NCI-H82 treated with DMSO at 0.1 percent for 48 hours (cell line): ENCODE data around the gene TUBGCP5.

Experiments
- DNase-seq: peaks from one replicate; lab custom pipeline; 2025; ENCODE audit not compliant: unreplicated experiment; lab: John Stamatoyannopoulos, UW

TUBGCP5 gene

DNA sequence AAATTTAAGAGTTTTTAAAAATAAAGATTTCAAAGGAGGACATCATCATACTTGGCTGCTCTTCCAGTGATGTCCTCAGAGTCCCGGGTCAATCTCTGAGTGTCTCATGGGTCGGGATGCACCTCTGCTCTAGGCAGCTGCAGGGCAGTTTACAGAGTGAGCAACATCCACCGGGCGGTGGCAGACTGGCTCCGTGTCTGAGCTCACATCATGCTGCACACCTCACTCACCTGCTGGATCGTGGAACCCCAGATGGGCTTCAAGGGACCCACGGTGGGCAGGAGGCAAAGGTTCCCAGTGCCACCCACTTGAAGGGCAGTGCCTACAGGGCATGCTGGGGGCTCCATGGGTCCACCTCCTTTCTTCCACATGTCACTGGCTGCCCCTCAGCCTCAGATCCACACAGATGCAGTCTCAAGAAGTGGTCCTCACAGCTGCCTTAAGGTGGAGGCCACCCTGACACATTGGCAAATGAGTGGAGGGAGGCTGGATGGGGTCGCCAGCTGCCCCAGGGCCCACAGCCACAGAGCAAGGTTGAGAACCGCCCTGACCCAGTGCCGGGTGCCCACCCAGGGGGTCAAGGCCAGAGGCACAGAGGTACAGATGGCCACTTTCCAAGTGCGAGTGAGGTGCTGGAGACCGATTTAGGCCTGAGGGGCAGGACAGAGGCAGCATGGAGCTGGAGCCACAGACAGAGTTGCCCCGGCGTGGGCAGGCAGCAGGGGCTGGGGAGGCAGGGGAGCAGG, 84.4 kb downstream of the TUBGCP5 start:
- DNase-seq, result no peak

DNA sequence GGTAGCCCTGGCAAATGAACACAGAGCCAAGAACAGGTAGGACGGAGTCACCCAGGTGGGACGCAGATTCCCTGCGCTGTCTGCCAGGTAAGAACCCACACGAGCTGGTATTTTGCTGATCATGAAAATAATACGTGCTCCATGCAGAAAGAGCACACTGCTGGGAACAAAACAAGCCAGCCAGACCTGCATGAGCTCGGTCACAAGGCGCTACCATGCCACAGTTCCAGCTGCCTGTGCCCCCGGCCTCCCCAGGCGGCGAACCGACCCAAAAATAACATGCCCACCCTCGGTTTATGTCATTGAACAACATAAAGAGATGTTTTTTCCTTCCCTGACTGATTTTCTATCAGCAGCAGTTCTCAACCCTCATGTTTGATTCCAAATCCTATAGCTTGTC, 85.0 kb downstream of the TUBGCP5 start:
- no peak for DNase-seq

DNA sequence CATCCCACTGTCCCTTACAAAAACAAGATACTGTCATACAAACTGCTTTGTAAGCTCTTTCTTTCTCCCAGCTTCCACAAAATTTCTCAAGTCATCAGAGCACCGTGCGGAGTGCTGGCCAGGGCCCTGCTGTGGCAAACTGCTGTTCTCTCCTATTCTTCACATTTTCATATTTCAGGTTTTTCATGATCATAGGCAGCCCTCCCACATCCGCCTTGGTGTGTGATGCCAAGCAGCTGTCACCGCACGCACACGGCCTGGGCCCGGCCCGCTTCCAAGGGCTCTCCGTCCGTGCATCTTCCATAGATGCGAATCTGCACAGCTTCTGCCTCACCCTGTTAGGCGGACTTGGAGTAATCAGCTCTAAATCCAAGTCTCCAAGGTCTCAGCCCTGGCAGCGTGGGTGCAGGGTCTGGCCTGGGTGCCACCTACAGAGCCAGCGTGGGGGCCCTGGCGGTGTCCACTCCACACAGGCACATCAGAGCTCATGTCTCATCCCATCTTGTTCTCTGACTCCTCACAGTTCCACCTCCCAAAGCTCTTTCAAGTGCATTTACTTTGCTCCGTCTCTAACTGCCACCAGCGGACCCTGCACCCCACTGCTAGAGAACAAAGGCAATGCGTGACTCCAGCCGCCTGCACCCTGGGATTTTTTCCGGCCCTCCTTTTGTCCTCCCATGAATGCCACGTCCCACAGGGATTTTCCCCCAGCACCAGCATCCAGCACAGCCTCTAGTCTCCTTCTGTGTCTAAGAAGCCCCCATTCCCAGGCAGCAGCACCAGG, 86.4 kb downstream of the TUBGCP5 start:
- DNase-seq, result no peak

DNA sequence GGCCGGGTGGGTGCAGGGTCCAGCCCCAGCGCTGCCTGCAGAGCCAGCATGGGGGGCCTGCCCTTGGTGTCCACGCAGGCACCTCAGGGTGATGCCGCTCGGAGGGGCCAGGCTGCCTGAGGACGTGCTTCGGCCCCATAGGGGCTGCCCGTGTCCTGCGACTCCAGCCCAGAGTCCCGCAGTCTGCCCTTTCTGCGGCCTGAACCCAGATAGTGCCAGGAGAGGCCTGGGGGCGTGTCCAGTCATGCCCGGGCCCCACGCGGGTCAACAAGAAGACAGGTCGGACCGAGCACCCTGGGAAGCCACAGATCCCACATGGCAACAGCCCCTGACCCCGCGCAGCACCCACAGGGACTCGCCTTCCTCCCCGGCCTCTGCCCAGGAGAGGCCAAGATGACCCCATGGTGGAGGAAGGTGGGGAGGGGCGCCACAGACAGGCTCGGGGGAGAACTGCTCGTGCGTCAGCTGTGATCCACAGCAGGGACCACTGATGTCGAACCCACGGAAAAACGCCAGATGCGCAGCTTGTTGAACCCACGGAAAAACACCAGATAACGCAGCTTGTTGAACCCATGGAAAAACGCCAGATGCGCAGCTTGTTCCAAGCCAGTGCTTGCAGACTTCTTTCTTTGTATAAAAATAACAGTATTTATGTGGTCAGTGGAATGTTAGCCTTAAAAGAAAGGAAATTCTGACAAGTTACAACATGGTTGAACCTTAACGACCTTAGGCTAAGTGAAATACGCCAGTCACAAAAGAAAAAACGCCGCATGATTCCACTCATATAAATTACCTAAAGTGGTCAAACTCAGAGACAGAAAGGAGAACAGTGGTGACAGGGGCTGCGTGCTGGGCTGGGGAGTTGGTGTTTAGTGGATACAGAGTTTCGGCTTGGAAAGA, 87.7 kb downstream of the TUBGCP5 start:
- DNase-seq, result no peak

DNA sequence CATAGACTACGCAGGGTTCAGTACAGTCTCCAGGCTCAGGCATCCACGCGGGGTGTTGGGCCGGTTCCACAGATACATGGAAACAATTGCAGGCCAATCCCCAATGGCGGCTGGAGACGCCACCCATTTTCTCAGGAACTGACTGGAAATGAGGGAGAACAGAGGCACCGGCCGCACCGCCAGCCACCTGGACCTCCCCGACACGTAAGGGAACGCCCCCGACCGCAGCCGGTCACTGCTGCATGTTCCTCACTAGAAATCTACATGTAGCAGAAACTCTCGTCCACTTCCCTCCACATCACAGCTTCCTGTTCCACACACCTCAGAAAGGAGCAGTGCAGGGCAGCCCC, 88.4 kb downstream of the TUBGCP5 start:
- DNase-seq, result no peak

DNA sequence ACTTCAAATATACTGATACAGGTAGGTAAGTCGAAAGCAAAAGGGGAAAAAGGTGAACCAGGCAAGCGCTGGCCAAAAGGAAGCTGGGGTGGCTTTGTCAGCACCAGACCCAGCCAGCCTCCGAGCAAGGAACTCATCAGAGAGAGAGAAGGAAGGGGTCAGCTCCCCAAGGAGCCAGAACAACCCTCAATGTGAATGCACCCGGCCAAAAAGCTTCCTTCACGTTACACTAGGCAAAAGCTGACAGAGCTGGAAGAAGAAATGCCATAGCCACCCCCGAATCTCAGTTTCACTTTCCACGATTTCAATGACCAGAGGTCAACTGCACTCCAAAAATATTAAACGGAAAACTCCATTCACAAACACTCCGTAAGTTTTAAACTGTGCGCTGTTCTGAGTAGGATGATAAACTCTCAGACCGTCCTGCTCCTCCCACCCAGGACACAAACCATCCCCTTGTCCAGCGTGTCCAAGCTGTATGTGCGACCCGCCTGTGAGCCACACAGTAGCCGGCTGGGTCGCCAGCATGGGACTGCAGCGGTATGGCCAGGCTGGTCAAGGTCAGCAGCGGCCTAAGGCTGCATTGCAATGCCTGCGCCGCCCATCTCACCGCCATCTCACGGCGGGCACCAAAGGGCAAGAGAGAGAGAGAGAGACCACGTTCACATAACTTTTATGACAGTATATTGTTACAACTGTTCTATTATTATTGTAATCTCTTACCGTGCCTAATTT, 88.9 kb downstream of the TUBGCP5 start:
- no peak for DNase-seq
